ENCODE results near the gene TRERF1.
A peak's percentile ranks its signal among the peaks of the same experiment; 100 is the strongest.
"Not testable (repeated sequence)": the region's sequence is repeated elsewhere in the genome, so short reads cannot be mapped to it uniquely, and the experiment has no call there.

TRERF1 gene

GRCh38 chr6:42466470-42466869 lies 14.7 kb upstream of the TRERF1 start:
- not testable (repeated sequence) for H3K27ac ChIP-seq (ENCODE audit: low read depth, low read length); H3K27me3 ChIP-seq (ENCODE audit: control insufficient read depth in 1 of 2, insufficient read depth in 2 of 2, low read length in 2 of 2); H3K36me3 ChIP-seq (ENCODE audit: insufficient read depth, low read length); H3K9me3 ChIP-seq (ENCODE audit: low read length); H3K4me1 ChIP-seq (ENCODE audit: insufficient read depth, low read length); H3K9ac ChIP-seq (ENCODE audit: low read length); H3K4me3 ChIP-seq (ENCODE audit: low read depth in 1 of 2, low read length in 2 of 2)

- Histone ChIP-seq H3K36me3 (ENCODE audit: insufficient read depth, low read length) (no peaks in the 10 kb centered on the region), H3K4me1 (ENCODE audit: insufficient read depth, low read length) (no peaks in the 10 kb centered on the region), H3K9me3 (ENCODE audit: low read length) (no peaks in the 10 kb centered on the region), H3K27ac (ENCODE audit: low read depth, low read length) (no peak overlapping the region), H3K27me3 (ENCODE audit: control insufficient read depth in 1 of 2, insufficient read depth in 2 of 2, low read length in 2 of 2) (no peaks in the 10 kb centered on the region), H3K9ac (ENCODE audit: low read length) (no peak overlapping the region), H3K4me3 (ENCODE audit: low read depth in 1 of 2, low read length in 2 of 2) (no peak overlapping the region)
Measured at GRCh38 chr6:42462474-42462972, 10.8 kb upstream of the TRERF1 start.

GRCh38 chr6:42460883-42461282 lies 9.2 kb upstream of the TRERF1 start:
- no peak overlapping the region for H3K27ac ChIP-seq (ENCODE audit: low read depth, low read length)
- H3K4me3 ChIP-seq (ENCODE audit: low read depth in 1 of 2, low read length in 2 of 2): no peak overlapping the region
- no peaks in the 10 kb centered on the region for H3K27me3 ChIP-seq (ENCODE audit: control insufficient read depth in 1 of 2, insufficient read depth in 2 of 2, low read length in 2 of 2)
- no peaks in the 10 kb centered on the region for H3K9me3 ChIP-seq (ENCODE audit: low read length)
- no peaks in the 10 kb centered on the region for H3K36me3 ChIP-seq (ENCODE audit: insufficient read depth, low read length)
- no peak overlapping the region for H3K9ac ChIP-seq (ENCODE audit: low read length)
- no peaks in the 10 kb centered on the region for H3K4me1 ChIP-seq (ENCODE audit: insufficient read depth, low read length)

- H3K9me3 ChIP-seq (ENCODE audit: low read length): no peaks in the 10 kb centered on the region
Measured at GRCh38 chr6:42459888-42460287, 8.2 kb upstream of the TRERF1 start.

DNA sequence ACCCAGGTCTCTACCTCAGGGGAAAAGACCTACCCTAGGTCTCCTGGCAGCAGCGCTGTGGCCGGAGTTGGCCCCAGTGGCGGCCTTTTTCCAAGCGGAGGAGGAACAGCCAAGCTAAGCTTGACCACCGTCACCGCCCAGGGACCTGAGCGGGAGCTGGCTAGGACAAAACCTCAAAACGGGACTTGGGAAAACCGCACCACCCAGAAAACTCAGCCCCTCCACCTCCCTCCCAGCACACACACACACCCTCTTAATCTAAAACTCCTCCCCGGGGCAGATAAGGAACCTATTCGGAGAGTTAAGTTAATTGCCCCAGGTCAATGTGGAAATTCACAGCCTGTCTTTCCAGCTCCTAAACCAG lies 2.7 kb upstream of the TRERF1 start:
- Histone ChIP-seq H3K4me3 (ENCODE audit: low read depth in 1 of 2, low read length in 2 of 2) (peak overlapping the region in 1 of 2 donors; percentile 76), H3K36me3 (ENCODE audit: insufficient read depth, low read length) (no peaks in the 10 kb centered on the region), H3K27me3 (ENCODE audit: control insufficient read depth in 1 of 2, insufficient read depth in 2 of 2, low read length in 2 of 2) (no peaks in the 10 kb centered on the region), H3K9ac (ENCODE audit: low read length) (no peak overlapping the region), H3K4me1 (ENCODE audit: insufficient read depth, low read length) (peaks cover 8% of the 10 kb centered on the region), H3K27ac (ENCODE audit: low read depth, low read length) (peak overlapping the region; percentile 95), H3K9me3 (ENCODE audit: low read length) (no peaks in the 10 kb centered on the region)

More at GRCh38 chr6:42459888-42460287, 8.2 kb upstream of the TRERF1 start:
- Histone ChIP-seq H3K9ac (ENCODE audit: low read length) (no peak overlapping the region), H3K4me3 (ENCODE audit: low read depth in 1 of 2, low read length in 2 of 2) (no peak overlapping the region), H3K36me3 (ENCODE audit: insufficient read depth, low read length) (no peaks in the 10 kb centered on the region), H3K27ac (ENCODE audit: low read depth, low read length) (no peak overlapping the region), H3K4me1 (ENCODE audit: insufficient read depth, low read length) (no peaks in the 10 kb centered on the region), H3K27me3 (ENCODE audit: control insufficient read depth in 1 of 2, insufficient read depth in 2 of 2, low read length in 2 of 2) (no peaks in the 10 kb centered on the region)

GRCh38 chr6:42453654-42454427 lies 2.1 kb upstream of the TRERF1 start:
- H3K27ac ChIP-seq (ENCODE audit: low read depth, low read length): peak overlapping the region; percentile 95
- H3K9ac ChIP-seq (ENCODE audit: low read length): peak overlapping the region; percentile 63
- no peaks in the 10 kb centered on the region for H3K9me3 ChIP-seq (ENCODE audit: low read length)
- no peaks in the 10 kb centered on the region for H3K27me3 ChIP-seq (ENCODE audit: control insufficient read depth in 1 of 2, insufficient read depth in 2 of 2, low read length in 2 of 2)
- peak overlapping the region; percentile 76 to 98 for H3K4me3 ChIP-seq (ENCODE audit: low read depth in 1 of 2, low read length in 2 of 2)
- H3K4me1 ChIP-seq (ENCODE audit: insufficient read depth, low read length): peaks cover 14% of the 10 kb centered on the region
- H3K36me3 ChIP-seq (ENCODE audit: insufficient read depth, low read length): no peaks in the 10 kb centered on the region

DNA sequence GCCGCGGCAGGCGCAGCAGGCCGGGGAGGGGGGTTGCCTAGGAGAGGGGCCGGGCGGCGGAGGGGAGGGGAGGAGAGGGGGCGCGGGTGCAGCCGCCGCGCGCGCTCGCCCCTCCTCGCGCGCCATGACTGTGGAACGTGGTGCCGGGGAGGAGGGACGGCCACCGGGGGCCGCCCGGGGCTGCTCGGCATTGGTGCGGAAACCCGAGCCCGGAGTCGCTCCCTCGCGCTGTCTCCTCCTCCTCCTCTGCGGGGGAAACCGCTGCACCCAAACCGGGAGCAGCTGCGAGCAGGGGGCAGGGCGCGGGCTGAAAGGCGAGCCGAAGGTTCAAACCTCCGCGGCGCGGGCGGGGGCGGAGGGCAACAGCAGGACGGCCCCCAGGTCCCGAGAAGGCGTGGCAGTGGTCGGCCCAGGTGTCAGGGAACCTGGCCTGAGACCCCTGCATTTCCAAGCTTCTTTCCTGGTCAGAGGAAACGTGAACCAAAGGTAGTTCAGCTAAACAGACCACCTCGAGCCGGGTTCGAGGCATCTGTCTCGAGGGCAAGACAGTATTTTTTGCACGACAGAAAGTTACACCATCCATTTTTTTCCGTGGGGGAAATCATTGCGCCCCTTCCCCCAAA lies 1.4 kb upstream of the TRERF1 start:
- H3K4me1 ChIP-seq (ENCODE audit: insufficient read depth, low read length): peaks cover 21% of the 10 kb centered on the region
- H3K9me3 ChIP-seq (ENCODE audit: low read length): no peaks in the 10 kb centered on the region
- H3K9ac ChIP-seq (ENCODE audit: low read length): peak overlapping the region; percentile 63
- H3K27ac ChIP-seq (ENCODE audit: low read depth, low read length): peak overlapping the region; percentile 95
- H3K36me3 ChIP-seq (ENCODE audit: insufficient read depth, low read length): no peaks in the 10 kb centered on the region
- no peaks in the 10 kb centered on the region for H3K27me3 ChIP-seq (ENCODE audit: control insufficient read depth in 1 of 2, insufficient read depth in 2 of 2, low read length in 2 of 2)
- peak overlapping the region; percentile 76 to 98 for H3K4me3 ChIP-seq (ENCODE audit: low read depth in 1 of 2, low read length in 2 of 2)

DNA sequence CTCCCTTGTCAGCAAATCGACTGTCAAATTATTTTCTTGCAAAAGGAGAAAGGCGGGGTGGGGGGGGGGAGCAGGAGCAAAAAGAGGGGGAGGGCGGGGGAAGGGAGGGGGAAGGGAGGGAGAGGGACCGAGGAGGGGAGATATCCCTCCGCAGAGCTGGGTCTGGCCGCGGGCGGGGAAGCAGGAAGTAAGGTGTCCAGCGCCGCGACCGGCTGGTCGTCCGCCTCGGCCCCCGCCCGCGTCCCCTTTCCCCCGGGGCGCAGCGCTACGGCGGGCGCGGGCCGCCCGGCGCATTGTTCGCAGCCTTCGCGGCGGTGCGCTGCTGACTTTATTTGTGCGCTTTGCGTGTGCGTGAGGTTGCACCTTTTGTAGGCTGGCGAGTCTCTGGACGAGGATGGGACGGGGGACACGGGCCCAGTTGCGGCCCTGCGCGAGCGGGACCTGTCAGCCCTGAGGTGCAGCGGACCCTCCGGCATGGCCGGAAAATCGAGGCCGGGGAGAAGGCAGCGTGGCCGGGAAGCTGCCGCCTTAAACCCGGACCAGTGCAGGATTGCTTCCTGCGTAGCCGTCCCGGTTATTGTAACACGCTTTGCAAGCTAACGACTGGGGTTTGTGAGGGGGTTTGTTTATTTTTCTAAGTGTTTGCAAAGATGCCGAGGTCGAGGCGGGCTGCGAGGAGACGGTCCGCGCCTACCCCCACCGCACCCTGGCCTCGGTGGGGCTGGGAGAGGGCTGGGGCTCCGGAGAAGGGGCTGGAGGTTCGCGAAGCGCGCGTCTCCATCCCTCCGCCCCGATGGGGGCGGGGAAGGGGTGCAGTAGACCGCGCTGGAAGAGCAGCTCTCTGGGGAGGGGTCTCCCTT lies 675 bp upstream of the TRERF1 start:
- no peaks in the 10 kb centered on the region for H3K27me3 ChIP-seq (ENCODE audit: control insufficient read depth in 1 of 2, insufficient read depth in 2 of 2, low read length in 2 of 2)
- peak overlapping the region; percentile 95 for H3K27ac ChIP-seq (ENCODE audit: low read depth, low read length)
- H3K4me1 ChIP-seq (ENCODE audit: insufficient read depth, low read length): peaks cover 24% of the 10 kb centered on the region

GRCh38 chr6:42450477-42451332 lies 1.0 kb downstream of the TRERF1 start:
- H3K9ac ChIP-seq (ENCODE audit: low read length): peak overlapping the region; percentile 23
- H3K9me3 ChIP-seq (ENCODE audit: low read length): no peaks in the 10 kb centered on the region
- H3K27ac ChIP-seq (ENCODE audit: low read depth, low read length): peak overlapping the region; percentile 77
- no peaks in the 10 kb centered on the region for H3K36me3 ChIP-seq (ENCODE audit: insufficient read depth, low read length)
- no peaks in the 10 kb centered on the region for H3K27me3 ChIP-seq (ENCODE audit: control insufficient read depth in 1 of 2, insufficient read depth in 2 of 2, low read length in 2 of 2)
- peaks cover 24% of the 10 kb centered on the region for H3K4me1 ChIP-seq (ENCODE audit: insufficient read depth, low read length)
- H3K4me3 ChIP-seq (ENCODE audit: low read depth in 1 of 2, low read length in 2 of 2): peak overlapping the region; percentile 76 to 87

More for the DNA sequence above, 675 bp upstream of the TRERF1 start:
- Histone ChIP-seq H3K36me3 (ENCODE audit: insufficient read depth, low read length) (no peaks in the 10 kb centered on the region), H3K4me3 (ENCODE audit: low read depth in 1 of 2, low read length in 2 of 2) (peak overlapping the region; percentile 76 to 98), H3K9ac (ENCODE audit: low read length) (no peak overlapping the region), H3K9me3 (ENCODE audit: low read length) (no peaks in the 10 kb centered on the region)

DNA sequence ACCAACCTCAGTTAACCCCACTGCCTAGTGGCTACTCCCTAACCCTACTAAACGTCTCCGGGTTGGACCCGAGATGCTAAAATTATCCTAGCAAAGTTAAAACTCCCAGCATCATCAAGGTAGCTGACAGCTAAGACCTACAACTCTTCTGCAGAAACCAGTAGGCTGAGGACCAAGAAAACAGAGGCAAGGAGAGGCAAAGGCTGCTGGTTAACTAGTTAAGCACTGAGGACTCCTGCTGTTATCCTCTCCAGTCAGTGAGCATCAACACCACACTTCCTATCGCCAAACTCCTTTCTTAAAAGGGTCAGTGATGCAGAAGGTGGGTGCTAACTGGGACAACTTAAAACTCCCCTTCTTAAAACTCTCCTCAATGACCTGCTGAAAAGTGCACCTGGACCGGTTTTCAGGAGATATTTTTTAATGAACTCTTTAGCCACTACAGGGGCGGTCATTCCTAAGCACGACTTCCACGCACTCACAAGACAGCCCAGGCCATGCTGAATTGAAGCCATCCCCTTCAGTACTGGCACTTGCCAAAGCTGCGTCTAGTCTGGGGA lies 1.7 kb downstream of the TRERF1 start:
- Histone ChIP-seq H3K9ac (ENCODE audit: low read length) (peak overlapping the region; percentile 23), H3K4me3 (ENCODE audit: low read depth in 1 of 2, low read length in 2 of 2) (peak overlapping the region; percentile 76 to 87), H3K27ac (ENCODE audit: low read depth, low read length) (peak overlapping the region; percentile 77), H3K27me3 (ENCODE audit: control insufficient read depth in 1 of 2, insufficient read depth in 2 of 2, low read length in 2 of 2) (no peaks in the 10 kb centered on the region), H3K36me3 (ENCODE audit: insufficient read depth, low read length) (no peaks in the 10 kb centered on the region), H3K4me1 (ENCODE audit: insufficient read depth, low read length) (peaks cover 24% of the 10 kb centered on the region), H3K9me3 (ENCODE audit: low read length) (no peaks in the 10 kb centered on the region)

All from muscle layer of colon (tissue), 2 donors.